Measurements from ENCODE around the gene PLD2.

PLD2 gene

DNA sequence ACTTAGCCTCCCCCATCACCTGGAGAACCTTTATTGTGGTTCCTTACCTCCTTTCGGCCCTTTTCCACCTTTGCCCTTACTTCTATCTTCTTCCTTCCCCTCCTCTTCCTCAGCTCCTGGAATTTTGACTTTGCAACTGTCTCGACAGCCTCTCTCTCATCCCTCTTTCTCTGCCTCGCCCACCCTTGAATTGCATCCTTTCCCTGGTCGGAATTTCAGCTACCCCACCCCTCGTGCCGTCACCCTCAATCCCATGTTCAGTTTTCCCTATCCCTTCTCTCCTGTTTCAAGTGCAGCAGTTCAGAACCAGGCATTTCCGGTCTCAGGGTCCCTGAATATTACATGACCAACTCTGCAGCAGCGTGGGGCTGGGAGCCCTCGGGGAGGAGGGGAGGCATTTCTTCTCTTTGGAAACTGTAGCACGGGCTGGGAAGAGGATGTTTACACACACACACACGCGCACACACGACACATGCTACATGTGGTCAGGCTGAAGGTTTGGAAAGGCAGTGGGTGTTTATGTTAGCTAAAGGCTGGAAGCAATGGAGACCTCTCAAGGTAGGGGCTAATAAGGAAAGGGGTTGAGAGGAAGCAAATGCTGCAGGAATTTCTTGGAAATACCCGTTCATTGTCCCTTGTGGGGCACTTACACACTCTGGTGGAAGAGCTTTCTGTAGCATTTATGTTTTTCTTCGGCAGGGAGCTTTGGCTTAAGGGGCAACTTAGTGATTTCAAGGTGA is 27.2 kb downstream of the PLD2 start:
- no peak for DNase-seq (ENCODE audit: low read depth)

GRCh38 chr17:4834681-4835020 is 27.7 kb downstream of the PLD2 start:
- no peak for DNase-seq (ENCODE audit: low read depth)

DNA sequence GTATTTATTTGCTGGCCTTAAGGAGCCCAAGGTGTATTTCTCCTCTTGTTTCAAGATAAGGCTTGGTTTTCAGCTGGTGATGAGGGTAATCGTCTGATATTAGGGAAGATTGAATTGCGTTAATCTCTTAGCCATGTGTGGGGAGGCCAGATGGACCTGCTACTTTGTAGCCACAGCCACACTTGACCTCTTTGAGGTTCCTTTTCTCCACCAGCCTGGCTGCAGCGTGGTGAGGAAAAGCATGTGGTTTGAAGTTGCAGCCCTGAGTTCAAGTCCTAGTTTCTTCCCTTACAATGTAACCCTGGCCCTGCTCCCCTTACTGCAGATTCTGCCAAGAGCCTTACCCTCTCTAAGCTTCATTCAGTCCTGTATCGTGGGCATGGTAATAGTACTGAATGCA is 29.3 kb downstream of the PLD2 start:
- DNase-seq (ENCODE audit: low read depth) = no peak

DNA sequence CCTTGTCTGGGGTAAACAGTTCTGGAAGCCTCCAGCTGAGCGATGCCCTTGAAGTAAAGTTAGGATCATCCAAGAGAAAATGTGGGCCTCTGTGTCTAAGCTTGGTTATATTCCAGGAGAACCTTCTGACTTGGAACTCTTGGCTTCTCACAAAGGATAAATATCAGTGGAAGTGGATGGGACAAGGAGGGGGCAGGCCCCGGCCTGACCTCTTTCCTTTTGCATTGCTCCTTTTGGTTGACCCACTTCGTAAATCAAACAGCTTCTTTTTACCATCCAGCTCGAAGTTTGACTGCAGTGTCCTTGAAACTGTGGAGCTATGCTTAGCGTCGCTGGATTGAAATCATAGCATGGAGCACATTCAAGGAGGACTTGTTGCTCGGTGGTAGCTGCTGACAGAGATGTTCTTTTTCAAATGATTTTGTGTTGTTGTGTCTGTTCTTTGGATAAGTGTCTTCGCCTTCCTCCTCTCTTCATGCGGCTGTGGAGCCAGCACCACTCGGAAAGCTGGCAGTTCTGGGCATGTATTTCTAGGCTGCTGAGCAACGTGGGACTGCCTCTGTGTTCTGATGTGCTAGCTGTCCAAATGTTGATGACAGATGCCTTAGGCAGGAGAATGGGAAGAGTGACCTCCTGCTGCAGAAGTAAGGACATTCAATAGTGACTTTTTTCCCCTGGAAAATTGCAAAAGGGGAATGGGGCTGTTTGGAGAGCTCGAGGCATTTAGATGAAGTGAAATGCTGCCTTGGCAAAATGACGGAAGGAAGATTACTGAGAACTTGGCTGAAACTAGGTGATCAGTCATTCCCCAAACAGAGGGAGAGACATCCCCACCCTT is 30.7 kb downstream of the PLD2 start:
- DNase-seq (ENCODE audit: low read depth) = no peak

GRCh38 chr17:4838309-4838785 is 31.4 kb downstream of the PLD2 start:
- no peak for DNase-seq (ENCODE audit: low read depth)

DNA sequence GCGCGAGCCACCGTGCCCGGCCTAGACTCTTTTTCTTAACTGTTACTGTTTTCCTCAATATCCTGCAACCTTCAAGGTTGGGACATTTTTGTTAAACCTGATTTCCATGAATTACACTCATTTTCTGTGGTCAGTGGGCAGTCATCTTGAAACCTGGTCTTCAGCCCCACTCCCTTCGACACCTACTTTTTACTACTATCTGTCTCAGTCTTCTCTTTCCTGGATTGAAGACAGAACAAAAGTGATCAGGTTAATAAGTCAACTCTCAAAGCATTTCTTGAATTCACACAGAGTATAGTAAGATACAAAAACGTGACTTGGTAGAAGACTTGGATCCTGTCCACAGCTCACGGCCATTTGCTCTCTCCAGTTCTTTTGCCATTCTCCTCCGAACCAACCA is 32.3 kb downstream of the PLD2 start:
- DNase-seq (ENCODE audit: low read depth) = no peak

- no peak for DNase-seq (ENCODE audit: low read depth)
Observed at GRCh38 chr17:4839965-4840892, 33.3 kb downstream of the PLD2 start.

DNA sequence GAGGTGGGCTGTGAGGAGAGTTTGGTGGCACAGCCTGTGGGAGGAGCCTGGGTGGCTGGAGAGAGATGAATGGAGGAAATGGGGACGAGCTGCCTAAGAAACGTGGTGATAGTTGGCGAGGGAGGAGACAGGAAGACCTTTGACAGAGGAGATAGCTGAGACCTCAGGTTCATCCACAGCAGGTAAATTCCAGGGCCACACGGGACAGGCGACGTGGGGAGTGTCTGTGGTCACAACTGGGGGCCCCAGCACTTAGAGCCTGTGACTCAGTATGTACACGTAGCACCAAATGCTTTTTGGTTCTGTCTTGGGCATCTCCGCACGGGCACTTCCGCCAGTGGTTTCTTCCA is 33.9 kb downstream of the PLD2 start:
- no peak for DNase-seq (ENCODE audit: low read depth)

DNA sequence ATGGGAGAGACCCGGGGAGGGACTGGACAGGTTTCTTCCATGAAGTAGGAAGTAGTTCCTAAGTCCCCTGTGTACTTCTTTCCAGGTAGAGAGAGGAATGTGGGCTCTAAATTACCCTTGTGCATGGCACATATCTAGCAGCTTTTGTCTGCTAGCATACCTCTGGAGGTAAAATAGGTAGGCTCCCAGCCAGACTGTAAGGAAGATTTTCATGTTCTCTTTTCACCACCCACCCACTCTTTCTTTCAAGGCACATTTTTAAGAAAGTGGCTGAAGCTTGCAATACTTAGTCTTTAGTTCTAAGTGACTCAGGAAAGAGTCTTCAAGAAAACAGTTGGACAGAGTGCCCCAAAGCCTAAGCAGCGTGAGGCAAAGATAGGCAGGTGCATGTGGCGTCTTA is 35.4 kb downstream of the PLD2 start:
- DNase-seq (ENCODE audit: low read depth) = no peak

- no peak for DNase-seq (ENCODE audit: low read depth)
Observed at GRCh38 chr17:4843321-4844000, 36.5 kb downstream of the PLD2 start.

GRCh38 chr17:4845118-4845517 is 38.2 kb downstream of the PLD2 start:
- no peak for DNase-seq (ENCODE audit: low read depth)

GRCh38 chr17:4846635-4847390 is 39.9 kb downstream of the PLD2 start:
- no peak for DNase-seq (ENCODE audit: low read depth)

DNA sequence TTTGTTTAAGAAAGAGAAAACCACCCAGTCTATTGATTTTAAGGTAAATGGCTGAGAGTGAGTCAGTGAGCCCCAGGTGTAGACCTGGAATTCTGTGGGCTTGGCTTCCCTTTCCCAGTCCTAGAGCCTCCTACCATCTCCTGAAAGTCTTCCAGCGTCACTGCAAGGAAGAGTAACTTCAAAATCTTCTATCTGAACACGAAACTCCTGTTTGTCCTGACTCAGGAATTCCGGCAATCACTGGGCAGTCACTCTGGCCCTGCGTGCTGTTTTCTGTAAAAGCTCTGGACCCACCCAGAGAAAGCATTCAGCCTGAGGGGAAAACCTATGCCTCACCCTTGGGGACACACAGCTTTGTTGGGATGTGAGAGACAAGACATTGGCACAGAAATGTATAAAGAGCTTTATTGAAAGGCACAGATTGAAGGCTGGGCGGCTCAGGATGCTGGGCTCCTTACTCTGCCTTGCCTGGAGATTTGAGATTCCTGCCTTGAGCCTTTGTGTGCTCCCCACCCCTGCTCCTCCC is 42.1 kb downstream of the PLD2 start:
- DNase-seq (ENCODE audit: low read depth) = no peak

- no peak for DNase-seq (ENCODE audit: low read depth)
Observed at GRCh38 chr17:4850246-4850645, 43.3 kb downstream of the PLD2 start.

DNA sequence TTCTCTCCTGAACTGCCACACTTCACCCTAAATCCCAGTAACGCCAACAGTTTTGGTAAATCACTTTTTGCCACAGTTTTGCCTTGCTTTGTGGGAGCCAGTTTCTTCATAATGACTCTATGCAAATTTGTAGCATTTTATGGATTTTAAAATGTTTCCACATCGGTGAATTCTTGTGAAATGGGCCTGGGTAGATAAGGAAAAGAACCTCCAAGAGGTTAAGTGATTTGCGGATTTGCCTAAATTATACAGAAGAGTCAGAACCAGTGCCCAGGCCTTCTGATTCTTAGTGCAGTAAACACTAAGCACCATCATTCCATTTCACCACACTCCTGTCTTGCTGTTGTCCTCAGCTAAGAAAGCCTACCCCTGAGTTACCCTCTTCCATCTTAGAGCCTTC is 44.1 kb downstream of the PLD2 start:
- no peak for DNase-seq (ENCODE audit: low read depth)

DNA sequence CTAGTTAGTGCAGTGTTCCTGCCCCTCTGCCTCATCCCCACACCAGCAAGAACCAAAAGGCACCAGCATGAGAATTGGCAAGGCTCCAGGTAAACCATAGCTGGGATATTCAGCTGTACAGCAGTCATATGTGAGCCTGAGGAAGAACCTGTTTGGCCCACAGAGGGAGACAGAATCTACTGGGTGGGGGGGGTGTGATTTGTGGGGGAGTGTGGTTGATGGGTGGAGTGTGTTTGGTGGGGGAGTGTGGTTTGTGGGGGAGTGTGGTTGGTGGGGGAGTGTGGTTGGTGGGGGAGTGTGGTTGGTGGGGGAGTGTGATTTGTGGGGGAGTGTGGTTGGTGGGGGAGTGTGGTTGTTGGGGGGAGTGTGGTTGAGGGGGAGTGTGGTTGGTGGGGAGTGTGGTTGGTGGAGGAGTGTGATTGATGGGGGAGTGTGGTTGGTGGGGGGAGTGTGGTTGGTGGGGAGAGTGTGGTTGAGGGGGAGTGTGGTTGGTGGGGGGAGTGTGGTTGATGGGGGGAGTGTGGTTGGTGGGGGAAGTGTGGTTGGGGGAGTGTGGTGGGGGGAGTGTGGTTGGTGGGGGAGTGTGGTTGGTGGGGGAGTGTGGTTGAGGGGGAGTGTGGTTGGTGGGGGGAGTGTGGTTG is 45.7 kb downstream of the PLD2 start:
- DNase-seq (ENCODE audit: low read depth) = no peak

DNA sequence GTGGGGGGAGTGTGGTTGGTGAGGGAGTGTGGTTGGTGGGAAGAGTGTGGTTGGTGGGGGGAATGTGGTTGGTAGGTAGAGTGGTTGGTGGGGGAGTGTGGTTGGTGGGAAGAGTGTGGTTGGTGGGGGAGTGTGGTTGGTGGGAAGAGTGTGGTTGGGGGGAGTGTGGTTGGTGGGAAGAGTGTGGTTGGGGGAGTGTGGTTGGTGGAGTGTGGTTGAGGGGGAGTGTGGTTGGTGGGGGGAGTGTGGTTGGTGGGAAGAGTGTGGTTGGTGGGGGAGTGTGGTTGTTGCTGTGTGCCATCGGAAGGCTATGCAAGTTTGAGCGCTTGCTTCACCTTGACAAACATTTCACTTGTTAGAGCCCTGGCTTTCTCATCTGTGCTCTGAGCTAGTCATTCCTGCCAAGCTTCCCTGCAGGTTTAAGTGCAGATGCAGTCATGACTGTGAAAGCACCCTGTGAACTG is 46.3 kb downstream of the PLD2 start:
- no peak for DNase-seq (ENCODE audit: low read depth)

DNA sequence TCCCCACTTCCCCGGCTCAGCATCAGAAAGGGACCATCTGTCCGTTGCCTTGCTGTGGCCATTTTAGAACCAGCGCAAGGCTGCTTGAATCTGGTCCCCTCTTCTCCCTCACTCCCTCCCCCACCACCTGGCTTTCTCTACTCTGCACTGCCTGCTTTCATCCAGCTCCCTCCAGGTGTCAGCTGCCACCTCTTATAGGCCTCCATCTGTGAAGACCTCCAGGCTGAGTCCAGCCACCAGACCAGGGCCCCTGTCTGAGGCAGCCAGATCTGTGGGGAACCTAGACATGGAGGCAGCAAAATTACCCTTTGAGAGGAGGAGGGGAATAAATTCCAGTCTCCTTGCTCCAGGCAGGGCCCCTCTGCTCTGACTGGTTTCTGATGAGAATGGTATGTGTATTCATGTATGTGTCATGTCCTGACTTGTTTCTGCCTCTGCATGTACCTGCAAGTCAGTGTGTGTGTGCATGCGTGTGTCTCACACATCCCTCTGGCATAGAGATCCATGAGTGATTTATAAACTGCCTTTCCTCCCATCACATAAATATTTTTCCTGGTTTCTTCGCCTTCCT is 47.2 kb downstream of the PLD2 start:
- DNase-seq (ENCODE audit: low read depth) = no peak

- no peak for DNase-seq (ENCODE audit: low read depth)
Observed at GRCh38 chr17:4856271-4856936, 49.5 kb downstream of the PLD2 start.

Data from stimulated activated CD8-positive, alpha-beta memory T cell treated with anti-CD3 and anti-CD28 coated beads, Interleukin-15, amount 100 ng/mL, for 24 hours (primary cell).